H1 (cell line): ENCODE measurements around the gene DCHS1. TPM values are rescaled to one million over a fixed set of nuclear protein-coding genes. Genes with fewer than 3 reads are reported as not detected.

Source experiments
- CTCF ChIA-PET: fragments of 300-600 bp; sonication (Branson Sonifier 250); formaldehyde crosslinking; loops from one replicate; lab custom pipeline; 2021; ENCODE audit not compliant: partially characterized antibody; lab: Charles Lee
- POLR2A ChIA-PET: fragments of 300-600 bp; sonication (Branson Sonifier 250); formaldehyde crosslinking; loops from one replicate; lab custom pipeline; 2021; ENCODE audit warnings: inconsistent platforms; ENCODE audit not compliant: partially characterized antibody; lab: Charles Lee
- DNase-seq, 2 experiments: peaks; one replicate each; pipeline versions ENCODE4 v3.0.0 to v3.0.0-alpha.2; 2010 to 2022; ENCODE audit warnings: low spot score in 2 of 2, low read depth in 1 of 2, mixed read lengths in 1 of 2
- FAIRE-seq: peaks from 2 replicates; lab custom pipeline; 2011; peaks lifted over from hg19 to GRCh38; lab: Jason Lieb, UNC
- H2AFZ ChIP-seq: 2 replicates; pipeline ENCODE4 v1.8.1; 2012; ENCODE audit warnings: low read length, inconsistent platforms
- H2AK5ac ChIP-seq: 2 replicates; pipeline ENCODE4 v1.6.1; 2013; ENCODE audit warnings: low read depth, low read length
- H2BK120ac ChIP-seq: replicated peaks from 2 replicates; pipeline ENCODE3; 2013; ENCODE audit warnings: low read depth, low read length, inconsistent platforms
- H2BK12ac ChIP-seq: 2 replicates; pipeline ENCODE4 v1.6.1; 2013; ENCODE audit warnings: low read depth, low read length
- H2BK15ac ChIP-seq: 2 replicates; pipeline ENCODE4 v1.6.1; 2013; ENCODE audit warnings: low read length
- H2BK20ac ChIP-seq: 2 replicates; pipeline ENCODE4 v1.6.1; 2013; ENCODE audit warnings: low read length
- H2BK5ac ChIP-seq: 2 replicates; pipeline ENCODE4 v1.6.1; 2013; ENCODE audit warnings: low read depth, low read length
- H3K14ac ChIP-seq: 2 replicates; pipeline ENCODE4 v1.6.1; 2013; ENCODE audit warnings: inconsistent platforms; ENCODE audit not compliant: insufficient read length
- H3K18ac ChIP-seq: 2 replicates; pipeline ENCODE4 v1.6.1; 2013; ENCODE audit warnings: low read length; ENCODE audit errors: extremely low read depth
- H3K23ac ChIP-seq: 2 replicates; pipeline ENCODE4 v1.6.1; 2013; ENCODE audit warnings: inconsistent platforms; ENCODE audit not compliant: insufficient read length
- H3K23me2 ChIP-seq: 2 replicates; pipeline ENCODE4 v1.6.1; 2013; ENCODE audit warnings: low read depth, low read length
- H3K27ac ChIP-seq: 2 replicates; pipeline ENCODE4 v1.6.1; 2011; ENCODE audit warnings: low read depth, low read length, inconsistent platforms
- H3K27me3 ChIP-seq, 4 experiments: replicated peaks in 1 of 4; 1 replicate in 1 of 4; 2 replicates in 3 of 4; pipeline versions ENCODE4 v1.6.1 to v1.8.1; 2011 to 2013; ENCODE audit warnings: low read length in 3 of 4, mild to moderate bottlenecking in 3 of 4, inconsistent platforms in 2 of 4, mixed read lengths in 2 of 4, moderate library complexity in 1 of 4; ENCODE audit not compliant: control insufficient read depth in 3 of 4, insufficient read depth in 3 of 4; ENCODE audit errors: extremely low read depth in 1 of 4
- H3K36me3 ChIP-seq, 4 experiments: 2 replicates each; pipeline versions ENCODE4 v1.6.1 to v1.8.1; 2011 to 2013; ENCODE audit warnings: mild to moderate bottlenecking in 4 of 4, low read length in 3 of 4, moderate library complexity in 2 of 4, control low read depth in 1 of 4, inconsistent platforms in 1 of 4; ENCODE audit not compliant: insufficient read depth in 4 of 4, control insufficient read depth in 2 of 4
- H3K4ac ChIP-seq: replicated peaks from 2 replicates; pipeline ENCODE3; 2013; ENCODE audit warnings: low read length, low read depth, mixed read lengths, inconsistent platforms; ENCODE audit not compliant: insufficient read length
- H3K4me1 ChIP-seq, 4 experiments: replicated peaks in 1 of 4; 1 replicate in 1 of 4; 2 replicates in 3 of 4; pipeline versions ENCODE4 v1.6.1 to v1.8.1; 2011 to 2013; ENCODE audit warnings: low read length in 3 of 4, inconsistent platforms in 2 of 4, mixed read lengths in 1 of 4; ENCODE audit not compliant: insufficient read depth in 4 of 4, control insufficient read depth in 3 of 4
- H3K4me2 ChIP-seq, 2 experiments: 2 replicates each; pipeline versions ENCODE4 v1.6.1 to v1.8.1; 2011 to 2013; ENCODE audit warnings: low read depth in 2 of 2, low read length in 2 of 2, control low read depth in 1 of 2, inconsistent platforms in 1 of 2, mild to moderate bottlenecking in 1 of 2; ENCODE audit not compliant: insufficient read depth in 1 of 2
- H3K4me3 ChIP-seq, 4 experiments: fragments of 200-600, 300-600 bp in 1 of 4; sonication (generic), shearing (Covaris generic), sonication (Bioruptor Twin) in 1 of 4; 2 replicates each; pipeline versions ENCODE4 v1.5.1 to v1.8.1; 2011 to 2016; ENCODE audit warnings: low read length in 4 of 4, low read depth in 3 of 4, control low read depth in 2 of 4, inconsistent platforms in 2 of 4, mild to moderate bottlenecking in 2 of 4, mixed read lengths in 1 of 4, moderate library complexity in 1 of 4; ENCODE audit not compliant: insufficient read depth in 2 of 4; ENCODE audit errors: extremely low read depth in 1 of 4
- H3K56ac ChIP-seq: replicated peaks from 2 replicates; pipeline ENCODE3; 2013; ENCODE audit warnings: low read depth, mild to moderate bottlenecking, mixed read lengths, low read length, inconsistent platforms; ENCODE audit not compliant: insufficient read length
- H3K79me1 ChIP-seq: 2 replicates; pipeline ENCODE4 v1.6.1; 2013; ENCODE audit warnings: low read depth, low read length, control low read depth
- H3K79me2 ChIP-seq, 2 experiments: 2 replicates each; pipeline versions ENCODE4 v1.6.1 to v1.8.1; 2012 to 2013; ENCODE audit warnings: low read length in 2 of 2, mild to moderate bottlenecking in 2 of 2, inconsistent platforms in 1 of 2; ENCODE audit not compliant: insufficient read depth in 2 of 2, control insufficient read depth in 1 of 2
- H3K9ac ChIP-seq, 4 experiments: replicated peaks in 1 of 4; 1 replicate in 1 of 4; 2 replicates in 3 of 4; pipeline versions ENCODE4 v1.6.1 to v1.8.1; 2011 to 2013; ENCODE audit warnings: low read depth in 3 of 4, low read length in 3 of 4, control low read depth in 2 of 4, mild to moderate bottlenecking in 2 of 4, moderate library complexity in 2 of 4, inconsistent platforms in 1 of 4; ENCODE audit errors: extremely low read depth in 1 of 4
- H3K9me3 ChIP-seq, 2 experiments: 2 replicates each; pipeline versions ENCODE4 v1.6.1 to v1.8.1; 2012 to 2013; ENCODE audit warnings: mild to moderate bottlenecking in 2 of 2, moderate library complexity in 2 of 2, control low read depth in 1 of 2, inconsistent platforms in 1 of 2, low read depth in 1 of 2, low read length in 1 of 2, mixed read lengths in 1 of 2; ENCODE audit not compliant: insufficient read depth in 2 of 2
- H4K20me1 ChIP-seq, 2 experiments: replicated peaks in 1 of 2; 2 replicates each; pipeline versions ENCODE3 to v1.8.1; 2011 to 2013; ENCODE audit warnings: inconsistent platforms in 2 of 2, low read length in 2 of 2, mild to moderate bottlenecking in 1 of 2; ENCODE audit not compliant: insufficient read depth in 2 of 2, control insufficient read depth in 1 of 2
- H4K5ac ChIP-seq: 2 replicates; pipeline ENCODE4 v1.6.1; 2013; ENCODE audit warnings: low read length, low read depth, mixed read lengths, inconsistent platforms; ENCODE audit not compliant: insufficient read length
- H4K8ac ChIP-seq: 2 replicates; pipeline ENCODE4 v1.8.0; 2013; ENCODE audit warnings: mild to moderate bottlenecking, moderate library complexity, low read length, inconsistent platforms; ENCODE audit not compliant: insufficient read depth; ENCODE audit errors: extremely low read depth
- H4K91ac ChIP-seq: replicated peaks from 2 replicates; pipeline ENCODE3; 2013; ENCODE audit warnings: low read length, mixed read lengths, inconsistent platforms; ENCODE audit not compliant: insufficient read length
- ASH2L ChIP-seq: fragments of 200-600, 300-600 bp; sonication (generic); IDR thresholded peaks from one replicate; pipeline ENCODE4 v1.7.1; 2017; ENCODE audit warnings: low read length
- BCL11A ChIP-seq, 2 experiments: IDR thresholded peaks; one replicate each; pipeline ENCODE4 v1.6.1; 2011; ENCODE audit warnings: low read depth in 2 of 2, low read length in 2 of 2, mild to moderate bottlenecking in 2 of 2
- CHD2 ChIP-seq: IDR thresholded peaks from 2 replicates; pipeline ENCODE4 v1.6.1; 2012; ENCODE audit warnings: low read length, improper control_type of control experiment
- EGR1 ChIP-seq: IDR thresholded peaks from 2 replicates; pipeline ENCODE4 v1.6.1; 2011; ENCODE audit warnings: low read depth, low read length, borderline replicate concordance
- EZH2 ChIP-seq: fragments of 200-600 bp; sonication (generic); IDR thresholded peaks from 2 replicates; pipeline ENCODE4 v1.7.1; 2012; ENCODE audit warnings: low read depth, mild to moderate bottlenecking, moderate library complexity, low read length, inconsistent platforms; ENCODE audit not compliant: severe bottlenecking
- NRF1 ChIP-seq: IDR thresholded peaks from 2 replicates; pipeline ENCODE4 v1.6.1; 2011; ENCODE audit warnings: mild to moderate bottlenecking, low read depth, low read length, improper control_type of control experiment
- PHF8 ChIP-seq: fragments of 200-600 bp; sonication (generic); conservative IDR thresholded peaks from 2 replicates; pipeline ENCODE4 v1.7.1; 2012; ENCODE audit warnings: low read depth, mild to moderate bottlenecking, inconsistent platforms, low read length, moderate library complexity
- YY1 ChIP-seq: IDR thresholded peaks from 2 replicates; pipeline ENCODE4 v1.6.1; 2011; ENCODE audit warnings: low read depth, mild to moderate bottlenecking, low read length
- ZNF274 ChIP-seq: IDR thresholded peaks from 2 replicates; pipeline ENCODE4 v1.7.0; 2012; ENCODE audit warnings: low read length, borderline replicate concordance; ENCODE audit errors: extremely low read depth
- WGBS, 2 experiments: shearing (Covaris generic) in 1 of 2; methylation state at CpG; one replicate each; pipeline versions ENCODE4 v1.1.6 to v1.1.7; 2013 to 2015; ENCODE audit warnings: low lambda C conversion rate in 2 of 2, mixed read lengths in 2 of 2, inconsistent platforms in 1 of 2, low coverage in 1 of 2, missing lambda C conversion rate in 1 of 2; ENCODE audit not compliant: insufficient replicate concordance in 2 of 2, insufficient coverage in 1 of 2, insufficient read length in 1 of 2; ENCODE audit errors: extremely low coverage in 1 of 2, missing lambda C conversion rate in 1 of 2; 5-methylcytosine and 5-hydroxymethylcytosine counted together
- polyA plus RNA-seq, 7 experiments: library from polyadenylated mRNA; depleted of rRNA in 3 of 7; stranded (reverse) in 5 of 7; unstranded in 2 of 7; fragments of >200 nt in 5 of 7; fragments of 200-250 nt in 2 of 7; gene quantifications; 1 replicate in 5 of 7; 2 replicates in 1 of 7; 4 replicates in 1 of 7; pipeline versions ENCODE4 v1.2.1 to v1.2.3, GENCODE V29; 2011 to 2013; ENCODE audit warnings: missing spikeins in 2 of 7, mixed read lengths in 2 of 7
- total RNA-seq: library from RNA; stranded (reverse); fragmentation: NEBNext Ultra II Directional; extraction: Animal tissue kit (Norgen Biotek cat#: 25700); gene quantifications from 2 replicates; pipeline ENCODE4 v1.2.1, GENCODE V29; 2021
- TF ChIP-seq, protein P1 (sequence below): IDR thresholded peaks from 2 replicates; pipeline ENCODE4 v1.6.1; 2012; ENCODE audit warnings: inconsistent platforms

DCHS1 gene
- total and polyA plus RNA-seq, 2 of the 8 experiments (the other 6 are each of a cell fraction or from before 2014, with no cell fraction given), result 8.2 to 10.5 TPM

DNA sequence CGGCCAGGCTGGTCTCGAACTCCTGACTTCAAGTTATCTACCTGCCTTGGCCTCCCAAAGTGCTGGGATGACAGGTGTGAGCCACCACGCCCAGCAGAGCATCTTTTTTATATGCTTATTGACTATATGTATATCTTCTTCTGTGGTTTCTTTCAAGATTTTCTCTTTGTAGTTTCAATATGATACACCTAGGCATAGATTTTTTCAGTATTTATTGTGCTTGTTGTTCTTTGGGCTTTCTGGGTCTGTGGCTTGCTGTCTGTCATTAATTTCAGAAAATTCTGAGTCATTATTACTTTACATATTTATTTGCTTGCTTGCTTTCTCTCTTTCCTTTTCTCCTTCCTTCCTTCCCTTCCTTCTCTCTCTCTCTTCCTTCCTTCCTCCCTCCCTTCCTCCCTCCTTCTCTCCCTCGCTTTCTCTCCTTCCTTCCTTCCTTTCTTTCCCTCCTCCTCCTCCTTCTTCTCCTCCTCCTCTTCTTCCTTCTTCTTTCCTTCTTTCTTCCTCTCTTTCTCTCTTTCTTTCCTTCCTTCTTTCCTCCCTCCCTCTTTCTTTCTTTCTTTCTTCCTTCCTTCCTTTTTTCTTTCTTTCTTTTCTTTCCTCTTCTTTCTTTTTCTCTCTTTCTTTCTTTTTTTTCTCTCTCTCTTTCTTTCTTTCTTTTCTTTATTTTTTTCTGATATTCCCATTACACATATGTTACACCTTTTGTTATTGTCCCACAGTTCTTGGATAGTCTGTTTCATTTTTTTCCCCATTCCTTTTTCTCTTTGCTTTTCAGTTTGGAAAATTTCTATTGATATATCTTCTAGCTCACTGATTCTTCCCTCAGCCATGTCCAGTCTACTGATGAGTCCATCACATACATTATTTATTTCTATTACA lies 10.9 kb upstream of the DCHS1 start:
- Histone ChIP-seq H4K8ac (no peak overlapping the region), H4K5ac (no peak overlapping the region), H3K23me2 (no peaks in the 10 kb centered on the region; the same call in 1 of the 2 replicates), H3K79me1 (no peaks in the 10 kb centered on the region), H3K9ac (no peak overlapping the region), H3K56ac (no peak overlapping the region), H3K79me2 (no peaks in the 10 kb centered on the region), H3K23ac (no peak overlapping the region), H4K91ac (no peak overlapping the region), H4K20me1 (no peaks in the 10 kb centered on the region), H3K4ac (no peak overlapping the region), H2AK5ac (no peak overlapping the region), H3K4me1 (no peaks in the 10 kb centered on the region), H3K27ac (no peak overlapping the region), H2BK15ac (no peak overlapping the region), H2AFZ (no peak overlapping the region), H2BK12ac (no peak overlapping the region), H3K14ac (no peak overlapping the region), H2BK20ac (no peak overlapping the region), H3K36me3 (no peaks in the 10 kb centered on the region), H2BK5ac (no peak overlapping the region), H2BK120ac (no peak overlapping the region)
- CTCF ChIA-PET, result interaction anchor here (0.8 to 3.8 kb wide), 14 partner anchors 9 to 98 kb away, joined by 3 to 36 read pairs (median 8); partner anchors contain the start of genes DCHS1 and TAF10
- FAIRE-seq, result no peak
- DNase-seq, result no peak
- 79% methylated on average over 3 of the region's 4 CpGs; no CpG with 5 or more reads in 1 of the 2 experiments for WGBS, 2 experiments
- TF ChIP-seq EGR1, result no peak
- TF ChIP-seq, protein P1, sequence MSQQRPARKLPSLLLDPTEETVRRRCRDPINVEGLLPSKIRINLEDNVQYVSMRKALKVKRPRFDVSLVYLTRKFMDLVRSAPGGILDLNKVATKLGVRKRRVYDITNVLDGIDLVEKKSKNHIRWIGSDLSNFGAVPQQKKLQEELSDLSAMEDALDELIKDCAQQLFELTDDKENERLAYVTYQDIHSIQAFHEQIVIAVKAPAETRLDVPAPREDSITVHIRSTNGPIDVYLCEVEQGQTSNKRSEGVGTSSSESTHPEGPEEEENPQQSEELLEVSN, result no peak
- no peak for TF ChIP-seq CHD2
- no peak for TF ChIP-seq ZNF274
- no peak for TF ChIP-seq NRF1
- TF ChIP-seq YY1, result no peak
- no peak for TF ChIP-seq ASH2L
- no peak for TF ChIP-seq BCL11A (IDR thresholded peaks at IDR 0.05; ENCODE audit: low read depth in 2 of 2, low read length in 2 of 2)
- no peak for TF ChIP-seq PHF8
- no peak for TF ChIP-seq EZH2
- TF ChIP-seq, all 59 proteins: peak for 0
- POLR2A ChIA-PET, result interaction anchor here (1.3 to 1.7 kb wide), 3 partner anchors 11 to 55 kb away, joined by 3 to 7 read pairs (median 4); partner anchors contain the start of gene TAF10
- no peak overlapping the region for H3K4me2 ChIP-seq
- no peak overlapping the region for H3K4me3 ChIP-seq
- no peaks in the 10 kb centered on the region for H3K9me3 ChIP-seq
- H3K18ac ChIP-seq, result no peak overlapping the region
- 0 out of 7 replicates have a peak, but pooled peaks cover 0 to 3% (median 0%) of the 10 kb centered on the region in 4 experiments for H3K27me3 ChIP-seq
